ENCODE measurements around the gene AKAP6. TPM values are rescaled to one million over a fixed set of nuclear protein-coding genes. Genes with fewer than 3 reads are reported as not detected.
A peak's percentile ranks its signal among the peaks of the same experiment; 100 is the strongest.

AKAP6 gene
- total RNA-seq, 1 donor from 2014 or later, result 4.7 TPM

DNA sequence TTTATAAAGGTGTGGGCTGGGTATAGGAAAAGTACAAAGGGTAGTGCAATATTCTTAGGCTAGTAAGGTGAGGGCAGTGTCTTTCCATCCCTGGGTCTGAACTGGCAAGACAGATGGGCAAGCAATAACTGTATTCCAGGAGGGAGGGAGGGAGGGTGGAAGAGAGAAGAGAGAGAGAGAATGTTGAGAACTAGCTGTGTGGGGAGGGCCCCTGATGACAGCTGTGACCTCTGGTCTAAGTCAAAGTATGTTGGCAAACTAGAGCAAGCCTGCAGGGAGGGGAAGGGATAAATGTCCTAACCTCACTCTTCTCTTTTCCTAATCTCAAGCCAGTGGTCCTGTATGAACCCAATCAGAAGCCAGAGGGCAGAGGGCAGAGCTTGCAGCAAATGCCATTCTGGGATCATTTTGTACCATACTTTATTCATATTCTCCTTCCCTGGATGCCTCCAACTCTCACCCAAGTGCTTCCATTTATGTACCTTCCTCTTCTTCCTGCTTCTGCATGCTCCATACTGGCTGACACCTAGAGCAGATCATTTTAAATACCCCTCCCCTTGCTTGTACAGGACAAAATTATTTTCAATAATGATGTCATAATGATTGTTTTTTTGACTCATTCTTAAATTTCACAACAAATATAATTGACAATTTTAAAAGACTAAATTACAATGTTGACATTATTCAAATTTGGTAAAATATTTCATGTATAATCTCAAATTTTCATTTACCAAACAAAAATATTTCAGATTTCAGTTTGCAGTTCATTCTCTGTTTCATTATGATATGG is 75.9 kb downstream of the AKAP6 start:
- Mint-ChIP-seq H3K27ac (no peak overlapping the region), H3K4me3 (no peak overlapping the region), H3K4me1 (ENCODE audit: unreplicated experiment) (peaks cover 27% of the 10 kb centered on the region), H3K9me3 (no peaks in the 10 kb centered on the region), H3K27me3 (no peaks in the 10 kb centered on the region), H3K36me3 (no peaks in the 10 kb centered on the region)
- TF ChIP-seq, protein P1, sequence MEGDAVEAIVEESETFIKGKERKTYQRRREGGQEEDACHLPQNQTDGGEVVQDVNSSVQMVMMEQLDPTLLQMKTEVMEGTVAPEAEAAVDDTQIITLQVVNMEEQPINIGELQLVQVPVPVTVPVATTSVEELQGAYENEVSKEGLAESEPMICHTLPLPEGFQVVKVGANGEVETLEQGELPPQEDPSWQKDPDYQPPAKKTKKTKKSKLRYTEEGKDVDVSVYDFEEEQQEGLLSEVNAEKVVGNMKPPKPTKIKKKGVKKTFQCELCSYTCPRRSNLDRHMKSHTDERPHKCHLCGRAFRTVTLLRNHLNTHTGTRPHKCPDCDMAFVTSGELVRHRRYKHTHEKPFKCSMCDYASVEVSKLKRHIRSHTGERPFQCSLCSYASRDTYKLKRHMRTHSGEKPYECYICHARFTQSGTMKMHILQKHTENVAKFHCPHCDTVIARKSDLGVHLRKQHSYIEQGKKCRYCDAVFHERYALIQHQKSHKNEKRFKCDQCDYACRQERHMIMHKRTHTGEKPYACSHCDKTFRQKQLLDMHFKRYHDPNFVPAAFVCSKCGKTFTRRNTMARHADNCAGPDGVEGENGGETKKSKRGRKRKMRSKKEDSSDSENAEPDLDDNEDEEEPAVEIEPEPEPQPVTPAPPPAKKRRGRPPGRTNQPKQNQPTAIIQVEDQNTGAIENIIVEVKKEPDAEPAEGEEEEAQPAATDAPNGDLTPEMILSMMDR (conservative IDR thresholded peaks at IDR 0.05), result no peak
- DNase-seq (ENCODE audit: extremely low spot score, unreplicated experiment), result no peak

DNA sequence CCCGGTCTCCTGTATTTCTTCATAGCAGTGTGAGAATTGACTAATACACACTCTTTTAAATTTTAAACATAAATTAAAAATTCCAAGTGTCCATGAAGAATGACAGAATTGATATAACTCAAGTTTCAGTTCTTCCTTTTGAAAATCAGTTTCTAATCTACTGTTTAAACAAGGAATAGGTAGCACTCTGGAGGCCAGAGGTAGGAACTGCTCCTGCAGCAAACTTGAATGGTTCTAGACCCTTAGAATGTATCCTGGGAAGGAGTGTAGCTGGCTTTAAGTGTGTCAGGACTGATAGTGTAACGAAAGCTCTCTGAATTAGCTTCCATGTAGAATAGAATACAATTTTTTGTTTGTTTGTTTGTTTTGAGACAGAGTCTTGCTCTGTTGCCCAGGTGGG is 76.8 kb downstream of the AKAP6 start:
- H3K27ac Mint-ChIP-seq, result no peak overlapping the region
- H3K4me1 Mint-ChIP-seq (ENCODE audit: unreplicated experiment), result peaks cover 29% of the 10 kb centered on the region
- no peak overlapping the region for H3K4me3 Mint-ChIP-seq
- no peaks in the 10 kb centered on the region for H3K36me3 Mint-ChIP-seq
- DNase-seq (ENCODE audit: extremely low spot score, unreplicated experiment), result no peak
- TF ChIP-seq, protein P1 (conservative IDR thresholded peaks at IDR 0.05), result peak; percentile 29
- no peaks in the 10 kb centered on the region for H3K9me3 Mint-ChIP-seq
- H3K27me3 Mint-ChIP-seq, result no peaks in the 10 kb centered on the region

DNA sequence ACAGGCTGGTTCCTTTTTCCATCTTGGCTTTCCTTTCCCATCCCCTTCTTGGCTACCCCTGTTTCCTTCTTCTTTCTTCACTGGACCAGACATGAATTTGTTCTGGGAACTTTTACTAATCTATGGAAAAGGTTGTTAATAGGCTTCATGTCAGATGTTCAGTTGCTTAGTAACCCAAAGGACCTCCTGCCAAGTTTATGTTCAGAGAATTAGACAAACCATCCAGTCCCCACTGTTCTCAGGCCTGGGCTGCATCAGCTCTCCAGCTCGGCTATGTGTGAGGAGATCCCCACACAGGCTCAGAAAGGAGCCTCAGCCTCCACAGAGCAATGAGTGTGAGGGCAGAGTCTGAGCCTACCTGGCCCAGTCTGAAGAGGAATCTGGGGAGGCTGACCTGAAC is 78.0 kb downstream of the AKAP6 start:
- H3K4me3 Mint-ChIP-seq, result no peak overlapping the region
- no peak overlapping the region for H3K27ac Mint-ChIP-seq
- no peaks in the 10 kb centered on the region for H3K36me3 Mint-ChIP-seq
- no peak for DNase-seq (ENCODE audit: extremely low spot score, unreplicated experiment)
- H3K4me1 Mint-ChIP-seq (ENCODE audit: unreplicated experiment), result peaks cover 29% of the 10 kb centered on the region
- TF ChIP-seq, protein P1 (conservative IDR thresholded peaks at IDR 0.05), result no peak
- no peaks in the 10 kb centered on the region for H3K27me3 Mint-ChIP-seq
- no peaks in the 10 kb centered on the region for H3K9me3 Mint-ChIP-seq

DNA sequence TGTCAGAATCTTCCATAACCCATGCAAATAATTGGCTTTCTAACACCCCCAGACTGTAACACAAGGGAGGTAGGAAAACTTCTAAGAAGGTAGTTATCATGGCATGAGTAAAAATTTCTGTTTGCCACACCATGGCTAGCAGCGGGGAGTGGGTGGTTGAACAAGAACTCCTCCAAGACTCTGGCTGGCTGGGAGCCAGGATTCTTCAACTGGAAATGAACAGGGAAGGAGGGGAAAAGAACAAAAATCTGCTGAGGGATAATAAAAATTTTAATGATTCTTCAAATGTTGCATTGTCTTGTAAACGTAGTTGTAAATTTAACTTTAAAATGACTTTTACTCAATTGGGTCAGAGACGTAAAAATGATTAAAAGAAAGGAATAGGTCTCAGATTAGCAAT is 78.9 kb downstream of the AKAP6 start:
- H3K27ac Mint-ChIP-seq, result no peak overlapping the region
- no peaks in the 10 kb centered on the region for H3K9me3 Mint-ChIP-seq
- H3K4me1 Mint-ChIP-seq (ENCODE audit: unreplicated experiment), result peaks cover 33% of the 10 kb centered on the region
- H3K27me3 Mint-ChIP-seq, result no peaks in the 10 kb centered on the region
- no peak for DNase-seq (ENCODE audit: extremely low spot score, unreplicated experiment)
- no peak overlapping the region for H3K4me3 Mint-ChIP-seq
- H3K36me3 Mint-ChIP-seq, result no peaks in the 10 kb centered on the region
- TF ChIP-seq, protein P1 (conservative IDR thresholded peaks at IDR 0.05), result no peak

DNA sequence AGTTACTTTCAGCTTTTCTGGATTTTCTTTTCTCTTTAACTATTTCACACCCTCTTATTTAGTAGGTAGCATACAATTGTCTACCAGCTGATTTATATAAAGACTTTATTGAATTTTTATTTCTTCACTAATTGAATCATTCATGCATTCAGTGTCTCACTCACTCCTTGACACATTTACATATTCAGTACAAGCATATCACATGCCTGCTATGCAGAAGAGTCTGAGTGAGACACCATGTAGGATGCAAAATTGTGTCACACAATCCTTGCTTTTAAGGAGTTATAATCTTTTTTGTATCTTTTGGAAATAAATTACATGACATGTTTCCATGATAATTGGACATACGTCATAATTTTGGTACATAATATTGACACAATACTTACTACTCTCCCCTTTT is 83.0 kb downstream of the AKAP6 start:
- Mint-ChIP-seq H3K4me3 (no peak overlapping the region), H3K36me3 (no peaks in the 10 kb centered on the region), H3K27ac (no peak overlapping the region), H3K27me3 (no peaks in the 10 kb centered on the region), H3K4me1 (ENCODE audit: unreplicated experiment) (peaks cover 32% of the 10 kb centered on the region), H3K9me3 (no peaks in the 10 kb centered on the region)
- DNase-seq (ENCODE audit: extremely low spot score, unreplicated experiment), result no peak
- TF ChIP-seq, protein P1 (conservative IDR thresholded peaks at IDR 0.05), result no peak
